ENCODE data around the gene RHOH. TPM values are rescaled to one million over a fixed set of nuclear protein-coding genes. Genes with fewer than 3 reads are reported as not detected.
A peak's percentile ranks its signal among the peaks of the same experiment; 100 is the strongest.

RHOH gene
- total RNA-seq, 1 experiment from 2014 or later = not detected

DNA sequence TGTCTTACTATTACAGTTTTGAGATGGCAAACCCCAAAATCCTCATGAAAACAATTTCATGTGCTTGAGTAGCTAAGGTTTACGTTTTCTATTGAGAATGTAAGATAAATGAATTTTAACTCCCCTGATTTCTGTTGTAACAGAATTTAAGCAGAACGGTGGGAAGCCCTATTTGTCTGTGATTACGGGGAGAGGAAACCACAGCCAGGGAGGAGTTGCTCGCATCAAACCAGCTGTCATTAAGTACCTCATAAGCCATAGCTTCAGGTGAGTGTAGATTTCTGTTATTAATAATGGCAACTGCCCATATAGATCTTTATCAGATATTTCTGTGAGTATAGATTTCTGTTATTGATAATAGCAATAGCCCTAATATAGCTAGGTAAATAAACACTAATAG is 44.2 kb upstream of the RHOH start:
- Mint-ChIP-seq H3K4me1 (ENCODE audit: insufficient read depth, unreplicated experiment) (no peaks in the 10 kb centered on the region), H3K27me3 (ENCODE audit: insufficient read depth, unreplicated experiment) (no peaks in the 10 kb centered on the region), H3K27ac (ENCODE audit: low read depth, unreplicated experiment) (no peak overlapping the region), H3K9me3 (ENCODE audit: unreplicated experiment) (peaks cover 6% of the 10 kb centered on the region), H3K4me3 (ENCODE audit: unreplicated experiment) (no peak overlapping the region), H3K36me3 (ENCODE audit: insufficient read depth, unreplicated experiment) (peaks cover 4% of the 10 kb centered on the region)
- TF ChIP-seq, protein P1, sequence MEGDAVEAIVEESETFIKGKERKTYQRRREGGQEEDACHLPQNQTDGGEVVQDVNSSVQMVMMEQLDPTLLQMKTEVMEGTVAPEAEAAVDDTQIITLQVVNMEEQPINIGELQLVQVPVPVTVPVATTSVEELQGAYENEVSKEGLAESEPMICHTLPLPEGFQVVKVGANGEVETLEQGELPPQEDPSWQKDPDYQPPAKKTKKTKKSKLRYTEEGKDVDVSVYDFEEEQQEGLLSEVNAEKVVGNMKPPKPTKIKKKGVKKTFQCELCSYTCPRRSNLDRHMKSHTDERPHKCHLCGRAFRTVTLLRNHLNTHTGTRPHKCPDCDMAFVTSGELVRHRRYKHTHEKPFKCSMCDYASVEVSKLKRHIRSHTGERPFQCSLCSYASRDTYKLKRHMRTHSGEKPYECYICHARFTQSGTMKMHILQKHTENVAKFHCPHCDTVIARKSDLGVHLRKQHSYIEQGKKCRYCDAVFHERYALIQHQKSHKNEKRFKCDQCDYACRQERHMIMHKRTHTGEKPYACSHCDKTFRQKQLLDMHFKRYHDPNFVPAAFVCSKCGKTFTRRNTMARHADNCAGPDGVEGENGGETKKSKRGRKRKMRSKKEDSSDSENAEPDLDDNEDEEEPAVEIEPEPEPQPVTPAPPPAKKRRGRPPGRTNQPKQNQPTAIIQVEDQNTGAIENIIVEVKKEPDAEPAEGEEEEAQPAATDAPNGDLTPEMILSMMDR (IDR thresholded peaks at IDR 0.05; ENCODE audit: unreplicated experiment) = no peak
- intact Hi-C loops (cut with micrococcal nuclease) = loop anchor here (5.0 kb wide), 1 partner anchor 400 kb away; no protein-coding TSS in a partner anchor
- ChIA-PET CTCF (interaction anchor here (1.6 to 5.4 kb wide), 3 partner anchors 159 to 566 kb away, joined by 4 to 47 read pairs (median 5); no protein-coding TSS in a partner anchor), POLR2A (interaction anchor here (0.5 to 1.7 kb wide), 4 partner anchors 12 to 348 kb away, joined by 4 to 9 read pairs (median 5); no protein-coding TSS in a partner anchor)
- BruUV-seq (replicated peaks) = no TSS peak
- no peak for DNase-seq (ENCODE audit: unreplicated experiment)

DNA sequence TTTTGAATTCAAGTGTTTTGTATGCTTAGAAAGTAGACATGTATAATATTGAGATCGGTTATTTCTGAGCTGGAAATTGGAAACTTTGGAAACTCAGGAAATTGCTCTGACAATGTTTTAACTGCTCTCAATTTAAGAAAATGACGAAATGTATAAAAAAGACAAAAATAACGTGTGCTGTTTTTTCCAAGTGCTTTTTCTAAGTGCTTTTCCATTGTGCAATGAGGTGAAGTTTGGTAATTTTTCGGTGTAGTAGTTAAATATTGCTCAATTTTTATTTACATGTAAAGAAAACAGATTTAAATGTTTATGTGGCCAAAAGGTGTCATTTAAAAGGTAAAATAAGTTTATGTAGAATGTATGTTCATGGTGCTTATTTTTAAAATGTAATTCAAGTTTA is 39.4 kb upstream of the RHOH start:
- Mint-ChIP-seq H3K27ac (ENCODE audit: low read depth, unreplicated experiment) (no peak overlapping the region), H3K36me3 (ENCODE audit: insufficient read depth, unreplicated experiment) (no peaks in the 10 kb centered on the region), H3K9me3 (ENCODE audit: unreplicated experiment) (no peaks in the 10 kb centered on the region), H3K4me1 (ENCODE audit: insufficient read depth, unreplicated experiment) (no peaks in the 10 kb centered on the region), H3K27me3 (ENCODE audit: insufficient read depth, unreplicated experiment) (no peaks in the 10 kb centered on the region), H3K4me3 (ENCODE audit: unreplicated experiment) (no peak overlapping the region)
- TF ChIP-seq, protein P1 (IDR thresholded peaks at IDR 0.05; ENCODE audit: unreplicated experiment) = no peak
- POLR2A ChIA-PET = interaction anchor here (0.8 to 1.6 kb wide), 3 partner anchors 99 to 159 kb away, joined by 3 to 5 read pairs (median 4); partner anchors contain the start of gene N4BP2
- peak; percentile 34 for DNase-seq (ENCODE audit: unreplicated experiment)
- BruUV-seq (replicated peaks) = no TSS peak
- CTCF ChIA-PET = interaction anchor here (0.7 to 1.0 kb wide), 2 partner anchors 100 to 153 kb away, joined by 3 to 5 read pairs; no protein-coding TSS in a partner anchor
- intact Hi-C loops (cut with micrococcal nuclease) = no loop called here

DNA sequence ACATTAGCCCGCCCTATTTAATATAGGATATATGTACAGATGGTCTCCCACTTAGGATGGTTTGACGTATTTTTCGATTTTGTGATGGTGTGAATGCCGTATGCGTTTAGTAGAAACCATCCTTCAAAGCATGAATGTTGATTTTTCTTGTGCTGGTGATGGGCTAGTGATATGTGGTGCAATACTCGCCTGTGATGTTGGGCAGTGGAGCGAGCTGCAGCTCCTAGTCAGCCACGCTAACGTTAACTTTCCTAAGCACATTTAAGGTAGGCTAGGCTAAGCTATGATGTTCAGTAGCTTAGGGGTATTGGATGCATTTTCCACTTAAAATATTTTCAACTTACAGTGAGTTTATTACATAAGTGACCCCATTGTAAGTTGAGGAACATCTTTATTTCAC is 36.6 kb upstream of the RHOH start:
- Mint-ChIP-seq H3K9me3 (ENCODE audit: unreplicated experiment) (no peaks in the 10 kb centered on the region), H3K4me3 (ENCODE audit: unreplicated experiment) (no peak overlapping the region), H3K4me1 (ENCODE audit: insufficient read depth, unreplicated experiment) (no peaks in the 10 kb centered on the region), H3K27me3 (ENCODE audit: insufficient read depth, unreplicated experiment) (no peaks in the 10 kb centered on the region), H3K36me3 (ENCODE audit: insufficient read depth, unreplicated experiment) (no peaks in the 10 kb centered on the region), H3K27ac (ENCODE audit: low read depth, unreplicated experiment) (no peak overlapping the region)
- no TSS peak for BruUV-seq (replicated peaks)
- intact Hi-C loops (cut with micrococcal nuclease) = no loop called here
- ChIA-PET POLR2A (no interaction called here), CTCF (interaction anchor here (0.6 to 1.2 kb wide), 3 partner anchors 9 to 65 kb away, joined by 3 to 5 read pairs (median 3); no protein-coding TSS in a partner anchor)
- TF ChIP-seq, protein P1 (IDR thresholded peaks at IDR 0.05; ENCODE audit: unreplicated experiment) = no peak
- DNase-seq (ENCODE audit: unreplicated experiment) = no peak

DNA sequence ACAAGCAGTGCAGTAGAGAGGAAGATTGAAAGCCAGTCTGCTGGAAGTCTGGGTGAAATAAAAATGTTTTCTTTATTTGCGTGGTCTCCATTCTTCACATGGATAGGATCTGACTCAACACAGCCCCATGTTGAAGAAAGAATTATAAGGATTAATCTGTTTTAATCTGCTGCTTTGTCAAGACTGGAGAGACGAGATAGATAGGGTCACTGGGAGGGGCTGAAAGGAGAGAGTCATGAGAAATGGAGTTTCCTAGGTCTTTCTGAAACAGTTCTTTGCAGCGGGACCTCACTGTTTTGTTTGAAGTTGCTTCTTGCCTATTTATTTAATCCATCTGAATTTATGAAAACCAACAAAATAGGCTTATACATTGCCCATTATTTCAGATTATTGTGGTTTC is 32.4 kb upstream of the RHOH start:
- H3K4me3 Mint-ChIP-seq (ENCODE audit: unreplicated experiment) = no peak overlapping the region
- intact Hi-C loops (cut with micrococcal nuclease) = no loop called here
- CTCF ChIA-PET = interaction anchor here (0.5 to 0.8 kb wide), 5 partner anchors 44 to 740 kb away, joined by 3 to 7 read pairs (median 3); no protein-coding TSS in a partner anchor
- DNase-seq (ENCODE audit: unreplicated experiment) = no peak
- no TSS peak for BruUV-seq (replicated peaks)
- POLR2A ChIA-PET = interaction anchor here (0.7 kb wide), 1 partner anchor 12 kb away, joined by 5 read pairs; no protein-coding TSS in a partner anchor
- TF ChIP-seq, protein P1 (IDR thresholded peaks at IDR 0.05; ENCODE audit: unreplicated experiment) = no peak
- H3K4me1 Mint-ChIP-seq (ENCODE audit: insufficient read depth, unreplicated experiment) = no peaks in the 10 kb centered on the region
- no peaks in the 10 kb centered on the region for H3K27me3 Mint-ChIP-seq (ENCODE audit: insufficient read depth, unreplicated experiment)
- H3K36me3 Mint-ChIP-seq (ENCODE audit: insufficient read depth, unreplicated experiment) = no peaks in the 10 kb centered on the region
- H3K9me3 Mint-ChIP-seq (ENCODE audit: unreplicated experiment) = peaks cover 18% of the 10 kb centered on the region
- no peak overlapping the region for H3K27ac Mint-ChIP-seq (ENCODE audit: low read depth, unreplicated experiment)

Data from MCF 10A (cell line).